Breast epithelium (tissue), 4 donors: Measurements from ENCODE around the gene MAN1C1. TPM values are rescaled to one million over a fixed set of nuclear protein-coding genes. Genes with fewer than 3 reads are reported as not detected.

Source experiments
- DNase-seq, 2 donors: peaks; one replicate each; pipeline ENCODE4 v3.0.0-alpha.2; 2019; ENCODE audit warnings: low spot score in 2 of 2
- H3K27ac ChIP-seq, 2 donors: fragments of 200-600 bp; sonication (generic) in 1 of 2; one replicate each; pipeline ENCODE4 v1.5.1; 2016 to 2019; ENCODE audit warnings: mild to moderate bottlenecking in 1 of 2
- H3K27me3 ChIP-seq, 2 donors: fragments of 200-600 bp; sonication (generic) in 1 of 2; one replicate each; pipeline versions ENCODE4 v1.5.1 to v1.6.0; 2017 to 2019; ENCODE audit warnings: control low read depth in 1 of 2, mild to moderate bottlenecking in 1 of 2
- H3K36me3 ChIP-seq: fragments of 200-600 bp; one replicate; pipeline ENCODE4 v1.5.1; 2019
- H3K4me1 ChIP-seq, 2 donors: fragments of 200-600 bp; sonication (generic); one replicate each; pipeline ENCODE4 v1.5.1; 2016 to 2019; ENCODE audit warnings: control low read depth in 1 of 2
- H3K4me3 ChIP-seq, 3 donors: fragments of 200-600 bp; sonication (generic); 1 replicate in 2 of 3; 2 replicates in 1 of 3; pipeline ENCODE4 v1.5.1; 2016 to 2019; ENCODE audit warnings: mild to moderate bottlenecking in 3 of 3, moderate library complexity in 2 of 3
- H3K9me3 ChIP-seq, 2 donors: fragments of 200-600 bp; sonication (generic) in 1 of 2; one replicate each; pipeline ENCODE4 v1.5.1; 2016 to 2019; ENCODE audit warnings: control low read depth in 1 of 2
- POLR2A ChIP-seq: fragments of 450-650 bp; IDR thresholded peaks from one replicate; pipeline ENCODE4 v1.6.1; 2016; ENCODE audit warnings: antibody characterized with exemption, mild to moderate bottlenecking, moderate library complexity
- POLR2AphosphoS5 ChIP-seq, 3 donors: sonication (generic); formaldehyde crosslinking; IDR thresholded peaks; one replicate each; pipeline ENCODE4 v1.6.1; 2017; ENCODE audit warnings: antibody characterized with exemption in 3 of 3
- intact Hi-C: fragments of 100-400 bp; cut with DNase I; formaldehyde crosslinking; loops from one replicate; pipeline ENCODE4 v1.15.1; 2023; ENCODE audit warnings: low total_unique reads
- total RNA-seq, 3 donors: library from RNA; depleted of rRNA; stranded (reverse); fragments of >200 nt; gene quantifications; one replicate each; pipeline ENCODE4 v1.1.0, GENCODE V29; 2016
- TF ChIP-seq, protein P1 (sequence below), 3 donors: fragments of 450-650 bp; IDR thresholded peaks; one replicate each; pipeline ENCODE4 v1.5.1; 2016 to 2017; ENCODE audit warnings: antibody characterized with exemption in 3 of 3, mild to moderate bottlenecking in 3 of 3, moderate library complexity in 3 of 3

MAN1C1 gene
- total RNA-seq, 3 donors from 2014 or later, result 6.7 to 13.8 (median 6.9) TPM

- no peaks in the 10 kb centered on the region for H3K27me3 ChIP-seq
- TF ChIP-seq, protein P1, sequence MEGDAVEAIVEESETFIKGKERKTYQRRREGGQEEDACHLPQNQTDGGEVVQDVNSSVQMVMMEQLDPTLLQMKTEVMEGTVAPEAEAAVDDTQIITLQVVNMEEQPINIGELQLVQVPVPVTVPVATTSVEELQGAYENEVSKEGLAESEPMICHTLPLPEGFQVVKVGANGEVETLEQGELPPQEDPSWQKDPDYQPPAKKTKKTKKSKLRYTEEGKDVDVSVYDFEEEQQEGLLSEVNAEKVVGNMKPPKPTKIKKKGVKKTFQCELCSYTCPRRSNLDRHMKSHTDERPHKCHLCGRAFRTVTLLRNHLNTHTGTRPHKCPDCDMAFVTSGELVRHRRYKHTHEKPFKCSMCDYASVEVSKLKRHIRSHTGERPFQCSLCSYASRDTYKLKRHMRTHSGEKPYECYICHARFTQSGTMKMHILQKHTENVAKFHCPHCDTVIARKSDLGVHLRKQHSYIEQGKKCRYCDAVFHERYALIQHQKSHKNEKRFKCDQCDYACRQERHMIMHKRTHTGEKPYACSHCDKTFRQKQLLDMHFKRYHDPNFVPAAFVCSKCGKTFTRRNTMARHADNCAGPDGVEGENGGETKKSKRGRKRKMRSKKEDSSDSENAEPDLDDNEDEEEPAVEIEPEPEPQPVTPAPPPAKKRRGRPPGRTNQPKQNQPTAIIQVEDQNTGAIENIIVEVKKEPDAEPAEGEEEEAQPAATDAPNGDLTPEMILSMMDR (IDR thresholded peaks at IDR 0.05), result no peak
- TF ChIP-seq POLR2AphosphoS5 (IDR thresholded peaks at IDR 0.05) (no peak), POLR2A (no peak)
- intact Hi-C loops, result no loop called here
- H3K36me3 ChIP-seq, result no peaks in the 10 kb centered on the region
- peak overlapping the region in 1 of 3 donors; percentile 81 for H3K4me3 ChIP-seq
- H3K4me1 ChIP-seq, result no peaks in the 10 kb centered on the region
- H3K9me3 ChIP-seq, result no peaks in the 10 kb centered on the region
- H3K27ac ChIP-seq, result no peak overlapping the region
- no peak for DNase-seq
Measured at GRCh38 chr1:25620211-25620610, 3.6 kb downstream of the MAN1C1 start.

DNA sequence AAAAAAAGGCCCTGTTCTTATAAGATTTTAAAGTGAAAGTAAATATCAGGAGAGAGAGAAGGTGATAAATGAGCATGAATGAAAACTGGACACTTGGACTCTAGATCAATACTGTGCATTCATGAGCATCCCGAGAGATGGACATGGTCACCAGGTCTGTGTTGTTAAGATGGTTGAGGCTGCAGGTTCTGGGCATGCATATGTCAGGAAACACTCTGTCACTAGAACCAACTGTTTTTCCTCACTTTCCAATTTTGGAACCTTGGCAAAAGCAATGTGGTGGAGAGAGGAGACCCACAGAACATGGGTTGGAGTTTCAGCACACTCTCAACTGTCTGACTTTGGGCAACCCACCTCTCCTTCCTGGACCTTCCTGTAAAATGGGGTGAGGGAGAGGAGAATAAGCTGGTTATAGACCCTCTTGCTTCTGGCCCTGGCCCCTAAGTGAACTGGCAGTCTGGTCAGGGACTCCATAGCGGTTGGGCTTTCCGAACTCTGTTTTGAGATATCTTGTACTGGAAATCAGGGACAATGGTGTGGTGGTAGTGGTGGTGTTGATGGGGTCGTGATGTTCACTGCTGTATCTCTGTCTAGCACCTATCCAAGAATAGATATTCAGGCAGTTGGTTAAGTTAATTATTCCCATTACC, 4.2 kb downstream of the MAN1C1 start:
- Histone ChIP-seq H3K4me3 (no peak overlapping the region), H3K9me3 (no peaks in the 10 kb centered on the region), H3K36me3 (no peaks in the 10 kb centered on the region), H3K4me1 (no peaks in the 10 kb centered on the region), H3K27ac (no peak overlapping the region), H3K27me3 (no peaks in the 10 kb centered on the region)
- intact Hi-C loops, result no loop called here
- DNase-seq, result no peak
- TF ChIP-seq POLR2A (no peak), POLR2AphosphoS5 (IDR thresholded peaks at IDR 0.05) (no peak)
- TF ChIP-seq, protein P1 (IDR thresholded peaks at IDR 0.05), result no peak

GRCh38 chr1:25621876-25622275, 5.3 kb downstream of the MAN1C1 start:
- no peaks in the 10 kb centered on the region for H3K9me3 ChIP-seq
- no peaks in the 10 kb centered on the region for H3K36me3 ChIP-seq
- no peak for DNase-seq
- H3K27ac ChIP-seq, result peak overlapping the region in 1 of 2 donors; percentile 5
- no peaks in the 10 kb centered on the region for H3K27me3 ChIP-seq
- intact Hi-C loops, result no loop called here
- no peak overlapping the region for H3K4me3 ChIP-seq
- no peaks in the 10 kb centered on the region for H3K4me1 ChIP-seq
- no peak for TF ChIP-seq POLR2A
- no peak for TF ChIP-seq POLR2AphosphoS5 (IDR thresholded peaks at IDR 0.05)
- TF ChIP-seq, protein P1 (IDR thresholded peaks at IDR 0.05), result no peak

- Histone ChIP-seq H3K4me1 (no peaks in the 10 kb centered on the region), H3K9me3 (no peaks in the 10 kb centered on the region), H3K4me3 (no peak overlapping the region), H3K36me3 (no peaks in the 10 kb centered on the region), H3K27me3 (no peaks in the 10 kb centered on the region), H3K27ac (peak overlapping the region in 1 of 2 donors; percentile 5)
- DNase-seq, result no peak
- intact Hi-C loops, result no loop called here
- no peak for TF ChIP-seq POLR2AphosphoS5 (IDR thresholded peaks at IDR 0.05)
Measured at GRCh38 chr1:25622531-25622930, 5.9 kb downstream of the MAN1C1 start.

DNA sequence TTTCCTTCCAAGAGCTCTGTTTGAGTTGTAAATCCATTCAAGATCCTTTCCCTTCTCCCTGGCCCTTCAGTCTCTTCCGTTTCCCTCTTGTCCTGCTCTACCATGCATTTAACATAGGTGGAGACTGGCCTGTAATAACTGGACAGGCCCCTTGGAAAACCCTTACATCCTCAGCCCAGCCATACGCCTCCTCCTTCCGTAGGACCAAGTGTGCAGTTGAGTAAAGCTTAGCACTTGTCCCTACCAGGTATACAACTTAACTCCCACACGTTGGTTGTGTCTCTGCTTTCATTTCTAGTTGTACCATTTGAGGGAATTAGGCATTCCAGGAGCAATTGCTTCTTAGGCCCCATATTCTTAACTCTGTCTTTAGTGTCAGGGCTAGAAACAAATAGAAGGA, 6.4 kb downstream of the MAN1C1 start:
- Histone ChIP-seq H3K27me3 (no peaks in the 10 kb centered on the region), H3K9me3 (no peaks in the 10 kb centered on the region), H3K27ac (no peak overlapping the region), H3K36me3 (no peaks in the 10 kb centered on the region), H3K4me3 (no peak overlapping the region), H3K4me1 (no peaks in the 10 kb centered on the region)
- no peak for DNase-seq
- TF ChIP-seq POLR2A, result no peak
- TF ChIP-seq, protein P1 (IDR thresholded peaks at IDR 0.05), result no peak
- TF ChIP-seq POLR2AphosphoS5 (IDR thresholded peaks at IDR 0.05), result no peak
- intact Hi-C loops, result no loop called here

GRCh38 chr1:25623731-25624130, 7.1 kb downstream of the MAN1C1 start:
- H3K27ac ChIP-seq, result no peak overlapping the region
- no peaks in the 10 kb centered on the region for H3K9me3 ChIP-seq
- intact Hi-C loops, result no loop called here
- H3K4me3 ChIP-seq, result no peak overlapping the region
- TF ChIP-seq POLR2A, result no peak
- H3K4me1 ChIP-seq, result no peaks in the 10 kb centered on the region
- H3K27me3 ChIP-seq, result no peaks in the 10 kb centered on the region
- no peak for DNase-seq
- H3K36me3 ChIP-seq, result no peaks in the 10 kb centered on the region
